ENCODE data around the gene VTI1A.

VTI1A gene

DNA sequence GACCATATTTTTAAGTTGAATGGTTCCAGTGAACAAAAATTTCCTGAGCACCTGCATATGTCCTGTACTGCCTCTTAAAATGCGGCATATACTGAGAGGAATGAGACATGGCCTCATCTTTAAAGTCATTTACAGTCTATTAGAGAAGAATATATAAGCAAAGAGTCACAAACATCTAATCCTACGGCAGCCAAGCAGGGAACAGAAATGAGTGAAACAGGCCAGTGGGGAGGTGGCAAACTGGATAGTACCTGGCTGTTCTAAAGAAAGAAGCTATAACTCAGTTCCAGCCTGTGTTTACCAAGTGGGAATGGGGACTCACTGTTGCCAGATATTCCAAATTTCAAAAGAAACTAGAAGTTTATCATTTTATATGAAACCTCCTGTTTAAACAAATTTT lies 211.4 kb downstream of the VTI1A start:
- TF ChIP-seq, protein P1, sequence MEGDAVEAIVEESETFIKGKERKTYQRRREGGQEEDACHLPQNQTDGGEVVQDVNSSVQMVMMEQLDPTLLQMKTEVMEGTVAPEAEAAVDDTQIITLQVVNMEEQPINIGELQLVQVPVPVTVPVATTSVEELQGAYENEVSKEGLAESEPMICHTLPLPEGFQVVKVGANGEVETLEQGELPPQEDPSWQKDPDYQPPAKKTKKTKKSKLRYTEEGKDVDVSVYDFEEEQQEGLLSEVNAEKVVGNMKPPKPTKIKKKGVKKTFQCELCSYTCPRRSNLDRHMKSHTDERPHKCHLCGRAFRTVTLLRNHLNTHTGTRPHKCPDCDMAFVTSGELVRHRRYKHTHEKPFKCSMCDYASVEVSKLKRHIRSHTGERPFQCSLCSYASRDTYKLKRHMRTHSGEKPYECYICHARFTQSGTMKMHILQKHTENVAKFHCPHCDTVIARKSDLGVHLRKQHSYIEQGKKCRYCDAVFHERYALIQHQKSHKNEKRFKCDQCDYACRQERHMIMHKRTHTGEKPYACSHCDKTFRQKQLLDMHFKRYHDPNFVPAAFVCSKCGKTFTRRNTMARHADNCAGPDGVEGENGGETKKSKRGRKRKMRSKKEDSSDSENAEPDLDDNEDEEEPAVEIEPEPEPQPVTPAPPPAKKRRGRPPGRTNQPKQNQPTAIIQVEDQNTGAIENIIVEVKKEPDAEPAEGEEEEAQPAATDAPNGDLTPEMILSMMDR (IDR thresholded peaks at IDR 0.05): no peak

DNA sequence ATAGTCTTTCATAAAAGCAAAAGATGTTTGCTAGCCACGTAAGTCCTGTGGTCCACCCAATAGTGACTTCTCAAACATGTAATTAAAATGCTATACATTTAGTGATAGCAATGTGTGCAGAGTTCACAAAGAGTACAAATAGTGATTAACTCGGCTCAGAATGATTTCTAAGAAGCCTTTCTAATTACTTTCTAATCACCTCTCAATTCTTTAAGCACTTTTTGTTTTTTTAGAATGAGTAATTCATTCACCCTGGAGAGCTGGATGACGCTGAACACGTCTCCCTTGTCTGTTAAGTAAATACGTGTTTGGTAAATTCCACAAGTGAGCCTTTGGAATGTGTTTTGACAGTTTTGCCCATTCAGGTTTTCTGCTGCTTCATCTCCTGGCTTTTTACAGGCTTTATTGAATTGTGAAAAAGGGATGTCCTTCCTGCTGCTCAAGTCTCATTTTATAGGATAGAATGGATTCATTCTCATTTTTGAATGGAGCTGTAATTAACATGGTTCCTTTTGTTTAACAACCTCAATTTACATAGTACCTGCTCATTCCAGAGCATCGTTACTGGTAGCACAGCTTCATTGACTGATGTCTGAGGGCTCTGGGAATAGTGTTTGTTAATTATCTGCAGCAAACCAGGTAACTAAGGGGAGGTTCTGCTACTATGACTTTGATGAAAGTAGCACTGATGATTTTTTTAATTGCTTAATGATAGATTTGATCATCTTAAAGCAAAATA lies 212.1 kb downstream of the VTI1A start:
- TF ChIP-seq, protein P1 (IDR thresholded peaks at IDR 0.05): no peak

DNA sequence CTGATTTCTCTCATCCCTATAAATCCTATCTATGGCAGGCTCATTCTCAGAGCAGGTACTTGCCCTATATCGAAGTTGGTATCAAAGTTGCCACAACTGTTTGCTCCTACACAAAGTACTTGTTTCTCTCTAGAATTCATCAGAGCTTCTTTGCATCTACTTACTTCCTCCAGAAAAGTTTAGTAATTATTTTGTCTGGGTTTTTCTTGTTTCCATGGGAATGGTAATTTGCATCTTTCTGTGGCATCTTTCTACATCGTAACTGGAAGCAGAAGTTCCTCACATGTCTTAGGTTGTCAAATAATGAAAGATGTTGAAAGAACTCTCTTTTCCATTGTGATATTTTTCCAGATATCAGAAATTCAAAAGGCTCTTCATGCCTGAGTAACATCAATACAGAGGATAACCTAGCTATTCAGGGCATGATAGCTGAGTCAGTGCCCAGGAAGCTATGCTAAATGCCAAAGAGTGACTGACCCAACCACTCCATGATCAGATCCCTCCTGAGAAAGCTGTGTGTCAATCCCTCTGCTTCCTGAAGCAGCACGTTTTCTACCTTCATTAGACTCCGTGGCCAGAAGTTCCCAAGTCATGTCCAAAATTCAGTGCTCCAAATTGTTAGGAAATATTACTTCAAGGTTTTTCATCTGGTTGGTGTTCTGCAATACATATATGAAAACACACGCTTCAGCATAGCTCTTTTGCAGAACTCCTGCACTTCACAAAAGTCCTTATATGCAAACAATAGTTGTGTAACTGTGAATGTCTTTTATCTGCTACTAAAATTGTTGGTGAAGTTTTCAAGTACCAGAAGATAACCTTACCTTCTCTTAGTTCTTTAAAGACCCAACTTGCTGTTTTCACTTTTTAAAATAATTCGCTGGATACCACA lies 216.5 kb downstream of the VTI1A start:
- TF ChIP-seq, protein P1 (IDR thresholded peaks at IDR 0.05): no peak

DNA sequence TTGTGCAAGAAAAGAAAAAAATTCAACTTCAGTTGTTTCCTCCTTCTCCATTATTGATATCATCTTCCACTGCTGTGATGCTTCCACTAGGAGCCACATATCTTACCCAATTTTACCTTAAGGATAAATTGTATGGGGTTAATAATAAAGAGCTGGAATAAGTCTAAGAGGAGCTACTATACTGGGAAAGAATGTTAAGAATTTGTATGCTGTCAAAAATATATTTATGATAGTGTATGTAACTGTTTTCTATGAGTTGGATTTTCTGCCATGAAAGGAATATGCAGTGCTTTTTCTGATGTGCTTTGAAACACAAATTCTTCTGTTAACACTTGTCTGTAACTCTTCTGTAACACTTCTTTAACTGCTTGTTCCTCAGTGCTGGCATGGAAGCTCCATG lies 219.1 kb downstream of the VTI1A start:
- TF ChIP-seq, protein P1 (IDR thresholded peaks at IDR 0.05): no peak

DNA sequence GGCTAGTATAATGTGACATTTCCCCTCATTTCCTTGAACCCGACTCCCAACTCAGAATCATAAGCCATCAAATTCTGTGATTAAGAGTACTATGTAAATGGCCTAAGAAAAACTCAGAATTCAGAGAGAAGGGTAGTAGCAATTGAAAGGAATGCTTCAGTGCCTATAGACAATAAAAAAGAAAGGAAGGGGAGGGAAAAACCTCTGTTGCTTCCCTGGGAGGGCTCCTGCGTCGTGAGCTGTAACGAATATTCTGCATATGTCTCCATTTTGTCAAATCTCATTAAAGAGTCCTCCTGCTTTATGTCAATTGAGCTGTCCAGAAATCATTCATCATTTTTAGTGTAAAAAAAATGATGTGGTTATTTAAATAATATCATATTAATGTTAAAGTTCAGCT lies 223.0 kb downstream of the VTI1A start:
- TF ChIP-seq, protein P1 (IDR thresholded peaks at IDR 0.05): no peak

DNA sequence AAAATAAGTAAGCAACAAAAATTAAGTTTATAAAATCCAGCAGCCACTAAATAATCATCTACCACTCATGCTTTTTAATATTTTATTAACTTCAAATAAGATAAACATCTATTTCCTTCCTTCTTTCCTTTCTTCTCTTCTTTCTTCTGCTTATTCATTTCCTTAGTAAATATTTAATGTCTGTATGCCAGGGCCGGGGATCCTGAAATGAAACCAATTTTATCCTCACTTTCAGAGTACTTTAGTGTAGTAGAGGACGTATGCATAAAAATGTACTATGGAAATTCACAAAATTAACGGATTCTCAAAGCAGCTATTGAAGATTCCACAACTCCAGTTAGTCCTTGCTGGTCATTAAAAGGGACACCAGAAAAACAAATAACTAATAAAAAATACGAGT lies 224.7 kb downstream of the VTI1A start:
- TF ChIP-seq, protein P1 (IDR thresholded peaks at IDR 0.05): no peak

DNA sequence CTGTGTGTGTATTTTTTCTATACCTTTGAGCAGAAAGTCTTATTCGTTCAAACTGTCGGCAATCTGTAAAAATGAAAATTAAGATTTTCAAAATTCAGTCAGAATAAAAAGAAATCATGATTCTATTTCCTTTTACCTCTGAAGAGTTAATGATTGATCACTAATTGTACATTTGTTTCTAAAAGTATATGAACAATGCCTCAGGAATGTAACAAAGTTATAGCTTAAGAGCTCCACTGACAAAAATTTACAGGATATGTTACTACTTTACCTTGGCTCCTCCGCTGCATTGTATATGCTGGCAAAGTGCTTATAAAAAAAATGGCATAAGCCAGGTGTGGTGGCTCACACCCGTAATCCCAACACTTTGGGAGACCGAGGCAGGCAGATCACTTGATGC lies 225.7 kb downstream of the VTI1A start:
- TF ChIP-seq, protein P1 (IDR thresholded peaks at IDR 0.05): no peak
